PFSK-1 (cell line): ENCODE results near the gene UBE2E1.

Experiments used
- FOXP2 ChIP-seq: optimal IDR thresholded peaks from 2 replicates; pipeline ENCODE3; 2011; ENCODE audit warnings: borderline replicate concordance, control low read depth, inconsistent platforms; ENCODE audit not compliant: insufficient read depth; ENCODE audit errors: extremely low read length, extremely low read depth
- POLR2AphosphoS5 ChIP-seq: IDR thresholded peaks from 2 replicates; pipeline ENCODE4 v1.6.1; 2012; ENCODE audit warnings: low read depth, mild to moderate bottlenecking, control low read depth, low read length, moderate library complexity
- REST ChIP-seq, 2 experiments: IDR thresholded peaks; 2 replicates each; pipeline versions ENCODE4 v1.6.1 to v1.8.0; 2011 to 2012; ENCODE audit warnings: low read depth in 2 of 2, low read length in 2 of 2, control low read depth in 1 of 2, inconsistent platforms in 1 of 2, mild to moderate bottlenecking in 1 of 2, moderate library complexity in 1 of 2; ENCODE audit not compliant: insufficient read depth in 1 of 2
- SIN3A ChIP-seq: IDR thresholded peaks from 2 replicates; pipeline ENCODE4 v1.6.1; 2012; ENCODE audit warnings: mild to moderate bottlenecking, low read length, moderate library complexity, borderline replicate concordance; ENCODE audit not compliant: insufficient read depth
- TAF1 ChIP-seq: IDR thresholded peaks from 2 replicates; pipeline ENCODE4 v1.6.1; 2012; ENCODE audit warnings: low read length, control low read depth, borderline replicate concordance; ENCODE audit not compliant: insufficient read depth

The UBE2E1 gene

GRCh38 chr3:23911397-23911796, 105.6 kb downstream of the UBE2E1 start:
- TF ChIP-seq SIN3A (no peak), FOXP2 (no peak), TAF1 (no peak), REST (IDR thresholded peaks at IDR 0.05; ENCODE audit: insufficient read depth in 1 of 2, low read depth in 2 of 2, low read length in 2 of 2) (no peak), POLR2AphosphoS5 (no peak)

- no peak for TF ChIP-seq TAF1
- TF ChIP-seq REST (IDR thresholded peaks at IDR 0.05; ENCODE audit: insufficient read depth in 1 of 2, low read depth in 2 of 2, low read length in 2 of 2), result no peak
- no peak for TF ChIP-seq FOXP2
- no peak for TF ChIP-seq POLR2AphosphoS5
- TF ChIP-seq SIN3A, result no peak
Observed at GRCh38 chr3:23913182-23913581, 107.4 kb downstream of the UBE2E1 start.

- no peak for TF ChIP-seq SIN3A
- no peak for TF ChIP-seq POLR2AphosphoS5
- TF ChIP-seq REST (IDR thresholded peaks at IDR 0.05; ENCODE audit: insufficient read depth in 1 of 2, low read depth in 2 of 2, low read length in 2 of 2), result no peak
- no peak for TF ChIP-seq FOXP2
- TF ChIP-seq TAF1, result no peak
Observed at GRCh38 chr3:23913873-23914743, 108.4 kb downstream of the UBE2E1 start.

- no peak for TF ChIP-seq TAF1
- TF ChIP-seq POLR2AphosphoS5, result no peak
- no peak for TF ChIP-seq SIN3A
- TF ChIP-seq FOXP2, result no peak
- TF ChIP-seq REST (IDR thresholded peaks at IDR 0.05; ENCODE audit: insufficient read depth in 1 of 2, low read depth in 2 of 2, low read length in 2 of 2), result no peak
Observed at GRCh38 chr3:23915537-23916108, 109.9 kb downstream of the UBE2E1 start.
